GM12878 (cell line): Measurements from ENCODE around the gene AKR1B15. TPM values are rescaled to one million over a fixed set of nuclear protein-coding genes. Genes with fewer than 3 reads are reported as not detected.

Source experiments
- ATAC-seq: fragments of 200-7000 bp; cut with Tn5 transposase; 3 replicates; pipeline ENCODE4 v1.9.1; 2020; ENCODE audit warnings: mild to moderate bottlenecking, moderate library complexity
- BruUV-seq: library from RNA; stranded (reverse); fragments of 400-500 nt; replicated peaks from 2 replicates; lab custom pipeline; 2021; lab: Mats Ljungman, UMichigan
- CTCF ChIA-PET: fragments of 300-600 bp; sonication (Branson Sonifier 250); formaldehyde crosslinking; extraction: SDS; loops from one replicate; lab custom pipeline; 2021; ENCODE audit warnings: inconsistent platforms; lab: Yijun Ruan, JAX
- POLR2A ChIA-PET: fragments of 350-600 bp; formaldehyde crosslinking; extraction: SDS; loops from one replicate; lab custom pipeline; 2021; ENCODE audit warnings: inconsistent platforms; lab: Charles Lee
- RAD21 ChIA-PET: fragments of 300-600 bp; sonication (Branson Sonifier 250); formaldehyde crosslinking; loops from one replicate; lab custom pipeline; 2023; ENCODE audit warnings: antibody characterized with exemption; ENCODE audit not compliant: unreplicated experiment; lab: Charles Lee
- SMC1A ChIA-PET: fragments of 300-600 bp; sonication (Branson Sonifier 250); formaldehyde crosslinking; loops from one replicate; lab custom pipeline; 2023; ENCODE audit not compliant: unreplicated experiment, uncharacterized antibody; lab: Charles Lee
- DNase-seq: peaks from one replicate; pipeline ENCODE4 v3.0.0-alpha.2; 2011; ENCODE audit warnings: low read depth, low spot score
- FAIRE-seq: peaks from 3 replicates; lab custom pipeline; 2011; peaks lifted over from hg19 to GRCh38; lab: Jason Lieb, UNC
- H2AFZ ChIP-seq: 2 replicates; pipeline ENCODE4 v1.6.0; 2011; ENCODE audit warnings: low read depth, low read length, control low read depth; ENCODE audit not compliant: control insufficient read depth
- H3K27ac ChIP-seq: 2 replicates; pipeline ENCODE4 v1.5.1; 2011; ENCODE audit warnings: control low read depth; ENCODE audit not compliant: control insufficient read depth, insufficient read depth
- H3K27me3 ChIP-seq, 2 experiments: replicated peaks in 1 of 2; 2 replicates each; pipeline versions ENCODE4 v1.6.0 to v1.6.1; 2011; ENCODE audit warnings: low read length in 1 of 2; ENCODE audit not compliant: control insufficient read depth in 2 of 2, insufficient read depth in 2 of 2
- H3K36me3 ChIP-seq, 2 experiments: 2 replicates each; pipeline ENCODE4 v1.5.1; 2011; ENCODE audit warnings: low read length in 1 of 2; ENCODE audit not compliant: control insufficient read depth in 2 of 2, insufficient read depth in 2 of 2
- H3K4me1 ChIP-seq: 2 replicates; pipeline ENCODE4 v1.6.1; 2011; ENCODE audit warnings: mild to moderate bottlenecking, low read length, moderate library complexity, mixed read lengths; ENCODE audit not compliant: control insufficient read depth, insufficient read depth
- H3K4me2 ChIP-seq: 2 replicates; pipeline ENCODE4 v1.6.0; 2011; ENCODE audit warnings: control low read depth; ENCODE audit not compliant: control insufficient read depth, insufficient read depth
- H3K4me3 ChIP-seq: fragments of 200-600 bp; sonication (generic); 2 replicates; pipeline ENCODE4 v1.5.1; 2016
- H3K79me2 ChIP-seq: 2 replicates; pipeline ENCODE4 v1.6.0; 2011; ENCODE audit warnings: low read length; ENCODE audit not compliant: control insufficient read depth, insufficient read depth
- H3K9ac ChIP-seq: 2 replicates; pipeline ENCODE4 v1.8.0; 2011; ENCODE audit warnings: low read length, control low read depth, mixed read lengths; ENCODE audit not compliant: control insufficient read depth, insufficient read depth
- H3K9me3 ChIP-seq: replicated peaks from 3 replicates; pipeline ENCODE4 v1.5.1; 2011; ENCODE audit warnings: mild to moderate bottlenecking, low read length; ENCODE audit not compliant: control insufficient read depth, insufficient read depth
- H4K20me1 ChIP-seq: 2 replicates; pipeline ENCODE4 v1.6.0; 2011; ENCODE audit not compliant: control insufficient read depth, insufficient read depth
- ASH2L ChIP-seq: fragments of 300-600, 200-600 bp; sonication (generic); IDR thresholded peaks from 2 replicates; pipeline ENCODE4 v1.6.1; 2017; ENCODE audit warnings: low read depth, mild to moderate bottlenecking, borderline replicate concordance
- BACH1 ChIP-seq: fragments of 450-650 bp; IDR thresholded peaks from 2 replicates; pipeline ENCODE4 v1.6.1; 2017; ENCODE audit warnings: mild to moderate bottlenecking, borderline replicate concordance
- CBX5 ChIP-seq: sonication (generic); IDR thresholded peaks from 2 replicates; pipeline ENCODE4 v1.6.1; 2016; ENCODE audit warnings: low read depth, moderate library complexity, mild to moderate bottlenecking, inconsistent platforms
- FOXM1 ChIP-seq: IDR thresholded peaks from 2 replicates; pipeline ENCODE4 v1.6.1; 2012; ENCODE audit warnings: low read depth, mild to moderate bottlenecking, inconsistent platforms, low read length, moderate library complexity
- IKZF1 ChIP-seq: fragments of 450-650 bp; conservative IDR thresholded peaks from 2 replicates; pipeline ENCODE4 v1.6.1; 2017; ENCODE audit warnings: antibody characterized with exemption, mild to moderate bottlenecking
- IRF4 ChIP-seq: IDR thresholded peaks from 2 replicates; pipeline ENCODE4 v1.6.1; 2011; ENCODE audit warnings: low read depth, low read length
- NFIC ChIP-seq: IDR thresholded peaks from 2 replicates; pipeline ENCODE4 v1.6.1; 2012; ENCODE audit warnings: low read depth, mild to moderate bottlenecking, inconsistent platforms, low read length, moderate library complexity
- POU2F2 ChIP-seq: IDR thresholded peaks from 3 replicates; pipeline ENCODE4 v1.6.1; 2011; ENCODE audit warnings: low read depth, mild to moderate bottlenecking, low read length, borderline replicate concordance
- SIX5 ChIP-seq: IDR thresholded peaks from 2 replicates; pipeline ENCODE4 v1.6.1; 2011; ENCODE audit warnings: mild to moderate bottlenecking, low read depth, low read length, moderate library complexity; ENCODE audit not compliant: severe bottlenecking
- SMAD1 ChIP-seq: fragments of 450-650 bp; IDR thresholded peaks from 2 replicates; pipeline ENCODE4 v1.6.1; 2018; ENCODE audit warnings: mild to moderate bottlenecking, low read depth; ENCODE audit not compliant: partially characterized antibody
- WGBS: methylation state at CpG from one replicate; pipeline ENCODE4 v1.1.6; 2016; ENCODE audit warnings: low lambda C conversion rate; ENCODE audit not compliant: insufficient replicate concordance, insufficient coverage; ENCODE audit errors: missing lambda C conversion rate; 5-methylcytosine and 5-hydroxymethylcytosine counted together
- in situ Hi-C: fragments of 300-500 bp; cut with MboI; formaldehyde crosslinking; loops from 9 replicates; pipeline ENCODE4 v1.14.3; 2018; ENCODE audit warnings: mixed read lengths
- intact Hi-C: fragments of 100-400 bp; cut with micrococcal nuclease; formaldehyde crosslinking; loops from one replicate; pipeline ENCODE4 v1.14.2; 2022; ENCODE audit not compliant: unreplicated experiment
- polyA plus RNA-seq, 11 experiments: library from polyadenylated mRNA; depleted of rRNA in 4 of 11; unstranded in 6 of 11; stranded (reverse) in 5 of 11; fragments of >200 nt; fragmentation: Nextera tagmentation in 4 of 11; fragmentation: Illumina TruSeq in 1 of 11; extraction: Ambion mirVana in 4 of 11; extraction: Trizol in 1 of 11; gene quantifications; 1 replicate in 1 of 11; 2 replicates in 10 of 11; pipeline versions ENCODE4 v1.2.1 to v1.2.3, GENCODE V29; 2011 to 2016; ENCODE audit warnings: inconsistent platforms in 2 of 11, missing spikeins in 2 of 11, low read depth in 1 of 11
- total RNA-seq, 4 experiments: library from RNA; depleted of rRNA in 3 of 4; stranded (reverse); fragments of >200 nt in 3 of 4; fragmentation: Illumina TruSeq in 1 of 4; extraction: Trizol in 1 of 4; gene quantifications; 2 replicates each; pipeline versions ENCODE4 v1.2.1 to v1.2.3, GENCODE V29; 2013 to 2021
- TF ChIP-seq, protein P1 (sequence below): IDR thresholded peaks from 2 replicates; pipeline ENCODE4 v1.6.1; 2011; ENCODE audit warnings: borderline replicate concordance, low read depth, mild to moderate bottlenecking, moderate library complexity, low read length; ENCODE audit not compliant: insufficient read depth, poor library complexity, severe bottlenecking
- TF ChIP-seq, protein P2 (sequence below): IDR thresholded peaks from 2 replicates; pipeline ENCODE4 v1.6.1; 2011; ENCODE audit warnings: low read depth, mild to moderate bottlenecking, low read length, moderate library complexity, borderline replicate concordance; ENCODE audit errors: extremely low read depth
- TF ChIP-seq, protein P3 (sequence below): fragments of 450-650 bp; IDR thresholded peaks from 2 replicates; pipeline ENCODE4 v1.6.1; 2017; ENCODE audit warnings: mild to moderate bottlenecking

AKR1B15 gene
- total and polyA plus RNA-seq, 10 of the 15 experiments (the other 5 are each of a cell fraction or from before 2014, with no cell fraction given) = 0.06 TPM; not detected in 9

DNA sequence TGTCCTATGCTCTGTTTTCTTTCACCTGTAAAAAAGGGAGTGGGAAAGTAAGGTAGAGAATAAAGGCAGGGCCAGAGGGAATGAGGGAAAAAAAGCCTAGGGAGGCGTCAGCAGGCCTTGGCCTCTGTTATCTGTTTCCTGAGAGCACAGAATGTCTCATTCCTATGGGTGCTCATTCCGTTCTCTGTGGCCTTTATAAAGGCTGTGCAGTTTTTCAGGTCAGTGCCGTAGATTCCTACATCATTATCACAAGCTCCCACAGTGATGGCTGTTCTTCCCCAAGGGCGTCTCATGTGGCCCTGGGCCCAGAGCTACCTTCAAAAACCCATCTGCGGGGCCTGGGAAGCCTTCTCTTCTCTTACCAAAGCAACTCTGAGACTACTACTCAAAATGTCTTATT, 38.3 kb upstream of the AKR1B15 start (continued):
- TF ChIP-seq IKZF1 (no peak), POU2F2 (no peak)

DNA sequence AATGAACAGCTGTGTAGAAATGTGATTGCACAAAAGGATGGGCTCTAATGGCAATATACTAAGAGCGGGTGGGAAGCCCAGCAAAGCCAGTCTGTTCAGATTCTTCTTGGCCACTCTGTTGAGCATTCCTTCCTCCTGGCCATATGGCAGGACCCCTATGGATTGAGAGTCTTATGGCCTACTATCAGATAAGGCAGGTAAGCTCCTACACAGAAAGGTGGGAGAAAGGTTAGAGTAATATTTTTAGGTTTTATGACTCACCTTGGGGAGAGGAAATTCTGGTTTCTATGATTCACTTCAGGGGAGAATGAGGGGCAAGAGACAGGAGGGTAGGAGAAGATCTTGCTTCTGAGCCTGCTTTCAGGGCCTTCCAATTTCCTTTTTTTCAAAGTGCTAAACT, 36.6 kb upstream of the AKR1B15 start:
- H3K9ac ChIP-seq = no peak overlapping the region
- no peaks in the 10 kb centered on the region for H3K4me1 ChIP-seq
- no peaks in the 10 kb centered on the region for H3K36me3 ChIP-seq
- H3K79me2 ChIP-seq = no peaks in the 10 kb centered on the region
- CTCF ChIA-PET = interaction anchor here (0.8 to 7.5 kb wide), 5 partner anchors 9 to 97 kb away, joined by 3 to 129 read pairs (median 5); no protein-coding TSS in a partner anchor
- intact Hi-C loops (loop anchor here (5.0 to 10.0 kb wide), 2 partner anchors 35 to 433 kb away; partner anchors contain the start of gene AKR1B15), in situ Hi-C loops (loop anchor here (5.0 kb wide), 2 partner anchors 80 to 90 kb away; no protein-coding TSS in a partner anchor)
- H3K9me3 ChIP-seq = no peaks in the 10 kb centered on the region
- no peak overlapping the region for H2AFZ ChIP-seq
- TF ChIP-seq NFIC = no peak
- TF ChIP-seq ASH2L = no peak
- no peak for TF ChIP-seq FOXM1
- TF ChIP-seq SIX5 = no peak
- no peak for TF ChIP-seq IRF4
- TF ChIP-seq BACH1 = no peak
- no peak for TF ChIP-seq CBX5
- TF ChIP-seq, protein P1, sequence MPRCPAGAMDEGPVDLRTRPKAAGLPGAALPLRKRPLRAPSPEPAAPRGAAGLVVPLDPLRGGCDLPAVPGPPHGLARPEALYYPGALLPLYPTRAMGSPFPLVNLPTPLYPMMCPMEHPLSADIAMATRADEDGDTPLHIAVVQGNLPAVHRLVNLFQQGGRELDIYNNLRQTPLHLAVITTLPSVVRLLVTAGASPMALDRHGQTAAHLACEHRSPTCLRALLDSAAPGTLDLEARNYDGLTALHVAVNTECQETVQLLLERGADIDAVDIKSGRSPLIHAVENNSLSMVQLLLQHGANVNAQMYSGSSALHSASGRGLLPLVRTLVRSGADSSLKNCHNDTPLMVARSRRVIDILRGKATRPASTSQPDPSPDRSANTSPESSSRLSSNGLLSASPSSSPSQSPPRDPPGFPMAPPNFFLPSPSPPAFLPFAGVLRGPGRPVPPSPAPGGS = no peak
- TF ChIP-seq, protein P2, sequence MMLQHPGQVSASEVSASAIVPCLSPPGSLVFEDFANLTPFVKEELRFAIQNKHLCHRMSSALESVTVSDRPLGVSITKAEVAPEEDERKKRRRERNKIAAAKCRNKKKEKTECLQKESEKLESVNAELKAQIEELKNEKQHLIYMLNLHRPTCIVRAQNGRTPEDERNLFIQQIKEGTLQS = no peak
- TF ChIP-seq, protein P3, sequence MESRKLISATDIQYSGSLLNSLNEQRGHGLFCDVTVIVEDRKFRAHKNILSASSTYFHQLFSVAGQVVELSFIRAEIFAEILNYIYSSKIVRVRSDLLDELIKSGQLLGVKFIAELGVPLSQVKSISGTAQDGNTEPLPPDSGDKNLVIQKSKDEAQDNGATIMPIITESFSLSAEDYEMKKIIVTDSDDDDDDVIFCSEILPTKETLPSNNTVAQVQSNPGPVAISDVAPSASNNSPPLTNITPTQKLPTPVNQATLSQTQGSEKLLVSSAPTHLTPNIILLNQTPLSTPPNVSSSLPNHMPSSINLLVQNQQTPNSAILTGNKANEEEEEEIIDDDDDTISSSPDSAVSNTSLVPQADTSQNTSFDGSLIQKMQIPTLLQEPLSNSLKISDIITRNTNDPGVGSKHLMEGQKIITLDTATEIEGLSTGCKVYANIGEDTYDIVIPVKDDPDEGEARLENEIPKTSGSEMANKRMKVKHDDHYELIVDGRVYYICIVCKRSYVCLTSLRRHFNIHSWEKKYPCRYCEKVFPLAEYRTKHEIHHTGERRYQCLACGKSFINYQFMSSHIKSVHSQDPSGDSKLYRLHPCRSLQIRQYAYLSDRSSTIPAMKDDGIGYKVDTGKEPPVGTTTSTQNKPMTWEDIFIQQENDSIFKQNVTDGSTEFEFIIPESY = no peak
- no peak for TF ChIP-seq POU2F2
- no peak for TF ChIP-seq SMAD1
- no peak for DNase-seq
- 44% methylated on average over 1 of the region's 1 CpG for WGBS
- no peak overlapping the region for H3K4me2 ChIP-seq
- POLR2A ChIA-PET = no interaction called here
- RAD21 ChIA-PET = interaction anchor here (3.7 kb wide), 1 partner anchor 79 kb away, joined by 19 read pairs; no protein-coding TSS in a partner anchor
- BruUV-seq = no TSS peak
- ATAC-seq = no peak
- H3K27ac ChIP-seq = no peak overlapping the region
- FAIRE-seq = no peak
- no peaks in the 10 kb centered on the region; a peak in 1 of 4 replicates for H3K27me3 ChIP-seq
- SMC1A ChIA-PET = interaction anchor here (6.7 kb wide), 1 partner anchor 81 kb away, joined by 75 read pairs; no protein-coding TSS in a partner anchor
- no peaks in the 10 kb centered on the region for H4K20me1 ChIP-seq
- H3K4me3 ChIP-seq = no peak overlapping the region
